ENCODE data around the gene TKTL1. TPM values are rescaled to one million over a fixed set of nuclear protein-coding genes. Genes with fewer than 3 reads are reported as not detected.
A peak's percentile ranks its signal among the peaks of the same experiment; 100 is the strongest.

TKTL1 gene
- total RNA-seq, 1 donor from 2014 or later, result 0.91 TPM

- TF ChIP-seq CTCF (conservative IDR thresholded peaks at IDR 0.05), result no peak
- no peaks in the 10 kb centered on the region for H3K36me3 Mint-ChIP-seq (ENCODE audit: low read depth)
- H3K9me3 Mint-ChIP-seq, result no peaks in the 10 kb centered on the region
- peak overlapping the region; percentile 40 for H3K27ac Mint-ChIP-seq (ENCODE audit: unreplicated experiment)
- no peaks in the 10 kb centered on the region for H3K27me3 Mint-ChIP-seq (ENCODE audit: low read depth)
- peaks cover 24% of the 10 kb centered on the region for H3K4me1 Mint-ChIP-seq
- no peak for DNase-seq (ENCODE audit: low read depth, low spot score)
- H3K4me3 Mint-ChIP-seq, result no peak overlapping the region
Measured at GRCh38 chrX:154310616-154311536, 15.3 kb downstream of the TKTL1 start.

GRCh38 chrX:154312116-154312515, 16.5 kb downstream of the TKTL1 start:
- Mint-ChIP-seq H3K36me3 (ENCODE audit: low read depth) (no peaks in the 10 kb centered on the region), H3K27me3 (ENCODE audit: low read depth) (no peaks in the 10 kb centered on the region), H3K4me1 (peaks cover 20% of the 10 kb centered on the region), H3K9me3 (no peaks in the 10 kb centered on the region), H3K4me3 (no peak overlapping the region), H3K27ac (ENCODE audit: unreplicated experiment) (no peak overlapping the region)
- TF ChIP-seq CTCF (conservative IDR thresholded peaks at IDR 0.05), result no peak
- DNase-seq (ENCODE audit: low read depth, low spot score), result no peak

GRCh38 chrX:154313147-154313546, 17.6 kb downstream of the TKTL1 start:
- TF ChIP-seq CTCF (conservative IDR thresholded peaks at IDR 0.05), result no peak
- no peak overlapping the region for H3K27ac Mint-ChIP-seq (ENCODE audit: unreplicated experiment)
- no peaks in the 10 kb centered on the region for H3K36me3 Mint-ChIP-seq (ENCODE audit: low read depth)
- peaks cover 19% of the 10 kb centered on the region for H3K4me1 Mint-ChIP-seq
- H3K9me3 Mint-ChIP-seq, result no peaks in the 10 kb centered on the region
- peak; percentile 24 for DNase-seq (ENCODE audit: low read depth, low spot score)
- no peaks in the 10 kb centered on the region for H3K27me3 Mint-ChIP-seq (ENCODE audit: low read depth)
- H3K4me3 Mint-ChIP-seq, result no peak overlapping the region

GRCh38 chrX:154315416-154315815, 19.8 kb downstream of the TKTL1 start:
- Mint-ChIP-seq H3K9me3 (no peaks in the 10 kb centered on the region), H3K4me3 (no peak overlapping the region), H3K4me1 (peaks cover 14% of the 10 kb centered on the region), H3K36me3 (ENCODE audit: low read depth) (no peaks in the 10 kb centered on the region), H3K27me3 (ENCODE audit: low read depth) (peaks cover 1% of the 10 kb centered on the region), H3K27ac (ENCODE audit: unreplicated experiment) (no peak overlapping the region)
- no peak for TF ChIP-seq CTCF (conservative IDR thresholded peaks at IDR 0.05)
- DNase-seq (ENCODE audit: low read depth, low spot score), result no peak

- peak; percentile 51 for TF ChIP-seq CTCF (conservative IDR thresholded peaks at IDR 0.05)
- no peak overlapping the region for H3K27ac Mint-ChIP-seq (ENCODE audit: unreplicated experiment)
- H3K9me3 Mint-ChIP-seq, result no peaks in the 10 kb centered on the region
- peaks cover 2% of the 10 kb centered on the region for H3K27me3 Mint-ChIP-seq (ENCODE audit: low read depth)
- peak; percentile 29 for DNase-seq (ENCODE audit: low read depth, low spot score)
- H3K36me3 Mint-ChIP-seq (ENCODE audit: low read depth), result no peaks in the 10 kb centered on the region
- H3K4me3 Mint-ChIP-seq, result no peak overlapping the region
- H3K4me1 Mint-ChIP-seq, result peaks cover 14% of the 10 kb centered on the region
Measured at GRCh38 chrX:154317391-154317995, 21.9 kb downstream of the TKTL1 start.

Measured in neural crest cell (in vitro differentiated cells).